PFSK-1 (cell line): ENCODE data around the gene CDHR2.

Experiments
- FOXP2 ChIP-seq: optimal IDR thresholded peaks from 2 replicates; pipeline ENCODE3; 2011; ENCODE audit warnings: borderline replicate concordance, control low read depth, inconsistent platforms; ENCODE audit not compliant: insufficient read depth; ENCODE audit errors: extremely low read length, extremely low read depth
- POLR2AphosphoS5 ChIP-seq: IDR thresholded peaks from 2 replicates; pipeline ENCODE4 v1.6.1; 2012; ENCODE audit warnings: low read depth, mild to moderate bottlenecking, control low read depth, low read length, moderate library complexity
- REST ChIP-seq, 2 experiments: IDR thresholded peaks; 2 replicates each; pipeline versions ENCODE4 v1.6.1 to v1.8.0; 2011 to 2012; ENCODE audit warnings: low read depth in 2 of 2, low read length in 2 of 2, control low read depth in 1 of 2, inconsistent platforms in 1 of 2, mild to moderate bottlenecking in 1 of 2, moderate library complexity in 1 of 2; ENCODE audit not compliant: insufficient read depth in 1 of 2
- SIN3A ChIP-seq: IDR thresholded peaks from 2 replicates; pipeline ENCODE4 v1.6.1; 2012; ENCODE audit warnings: mild to moderate bottlenecking, low read length, moderate library complexity, borderline replicate concordance; ENCODE audit not compliant: insufficient read depth
- TAF1 ChIP-seq: IDR thresholded peaks from 2 replicates; pipeline ENCODE4 v1.6.1; 2012; ENCODE audit warnings: low read length, control low read depth, borderline replicate concordance; ENCODE audit not compliant: insufficient read depth

Gene CDHR2

GRCh38 chr5:176588297-176588696, 39.2 kb downstream of the CDHR2 start:
- TF ChIP-seq REST (IDR thresholded peaks at IDR 0.05; ENCODE audit: insufficient read depth in 1 of 2, low read depth in 2 of 2, low read length in 2 of 2) (no peak), FOXP2 (no peak), SIN3A (no peak)

- TF ChIP-seq TAF1 (no peak), SIN3A (no peak), FOXP2 (no peak), POLR2AphosphoS5 (no peak), REST (IDR thresholded peaks at IDR 0.05; ENCODE audit: insufficient read depth in 1 of 2, low read depth in 2 of 2, low read length in 2 of 2) (no peak)
Measured at GRCh38 chr5:176589039-176589769, 40.1 kb downstream of the CDHR2 start.

GRCh38 chr5:176590035-176590717, 41.0 kb downstream of the CDHR2 start:
- TF ChIP-seq POLR2AphosphoS5 = no peak
- no peak for TF ChIP-seq TAF1
- TF ChIP-seq SIN3A = no peak
- TF ChIP-seq FOXP2 = no peak
- no peak for TF ChIP-seq REST (IDR thresholded peaks at IDR 0.05; ENCODE audit: insufficient read depth in 1 of 2, low read depth in 2 of 2, low read length in 2 of 2)

- TF ChIP-seq POLR2AphosphoS5 (no peak), SIN3A (no peak), FOXP2 (no peak), TAF1 (no peak), REST (IDR thresholded peaks at IDR 0.05; ENCODE audit: insufficient read depth in 1 of 2, low read depth in 2 of 2, low read length in 2 of 2) (no peak)
Measured at GRCh38 chr5:176592573-176592972, 43.4 kb downstream of the CDHR2 start.
